Activated T-helper 2 cell treated with anti-CD3 and anti-CD28 coated beads, Interferon-gamma antibody, Interleukin-2, Interleukin-4, amounts not matched to agents 10 μg/mL and 5 μg/mL and 100 μg/mL, durations not matched to agents 14 hours and 24 hours and 36 hours (primary cell): ENCODE results near the gene ENTPD8. TPM values are rescaled to one million over a fixed set of nuclear protein-coding genes. Genes with fewer than 3 reads are reported as not detected.
"Not testable (repeated sequence)": the region's sequence is repeated elsewhere in the genome, so short reads cannot be mapped to it uniquely, and the experiment has no call there.

ENCODE experiments used
- DNase-seq: peaks from one replicate; pipeline ENCODE4 v3.0.0; 2021; ENCODE audit warnings: low spot score
- H3K27ac Mint-ChIP-seq: one replicate; pipeline ENCODE4 v1.8.0; 2021; ENCODE audit warnings: mixed read lengths
- H3K27me3 Mint-ChIP-seq: one replicate; pipeline ENCODE4 v1.8.0; 2021; ENCODE audit warnings: low read depth, mixed read lengths
- H3K36me3 Mint-ChIP-seq: one replicate; pipeline ENCODE4 v1.8.0; 2021; ENCODE audit warnings: low read depth, mixed read lengths
- H3K4me1 Mint-ChIP-seq: one replicate; pipeline ENCODE4 v1.8.0; 2021; ENCODE audit warnings: low read depth, mixed read lengths
- H3K4me3 Mint-ChIP-seq: one replicate; pipeline ENCODE4 v1.8.0; 2021; ENCODE audit warnings: low read depth, mild to moderate bottlenecking, moderate library complexity, mixed read lengths
- H3K9me3 Mint-ChIP-seq: one replicate; pipeline ENCODE4 v1.8.0; 2021; ENCODE audit warnings: mixed read lengths
- intact Hi-C: fragments of 100-400 bp; cut with micrococcal nuclease; formaldehyde crosslinking; loops from one replicate; pipeline ENCODE4 v1.15.1; 2023
- total RNA-seq: library from RNA; stranded (reverse); gene quantifications from 2 replicates; pipeline ENCODE4 v1.2.3, GENCODE V29; 2022

The ENTPD8 gene
- total RNA-seq, 1 donor from 2014 or later: not detected

- no peak overlapping the region for H3K27ac Mint-ChIP-seq
- H3K4me1 Mint-ChIP-seq: peaks cover 1% of the 10 kb centered on the region
- intact Hi-C loops: no loop called here
- no peaks in the 10 kb centered on the region for H3K27me3 Mint-ChIP-seq
- H3K9me3 Mint-ChIP-seq: no peaks in the 10 kb centered on the region
- no peaks in the 10 kb centered on the region for H3K36me3 Mint-ChIP-seq
- no peak overlapping the region for H3K4me3 Mint-ChIP-seq
- no peak for DNase-seq
Measured at GRCh38 chr9:137387891-137388560, 53.1 kb downstream of the ENTPD8 start.

GRCh38 chr9:137387114-137387890, 53.9 kb downstream of the ENTPD8 start:
- Mint-ChIP-seq H3K9me3 (no peaks in the 10 kb centered on the region), H3K4me1 (peaks cover 1% of the 10 kb centered on the region), H3K36me3 (no peaks in the 10 kb centered on the region), H3K27ac (no peak overlapping the region), H3K4me3 (no peak overlapping the region), H3K27me3 (no peaks in the 10 kb centered on the region)
- no peak for DNase-seq
- intact Hi-C loops: no loop called here

DNA sequence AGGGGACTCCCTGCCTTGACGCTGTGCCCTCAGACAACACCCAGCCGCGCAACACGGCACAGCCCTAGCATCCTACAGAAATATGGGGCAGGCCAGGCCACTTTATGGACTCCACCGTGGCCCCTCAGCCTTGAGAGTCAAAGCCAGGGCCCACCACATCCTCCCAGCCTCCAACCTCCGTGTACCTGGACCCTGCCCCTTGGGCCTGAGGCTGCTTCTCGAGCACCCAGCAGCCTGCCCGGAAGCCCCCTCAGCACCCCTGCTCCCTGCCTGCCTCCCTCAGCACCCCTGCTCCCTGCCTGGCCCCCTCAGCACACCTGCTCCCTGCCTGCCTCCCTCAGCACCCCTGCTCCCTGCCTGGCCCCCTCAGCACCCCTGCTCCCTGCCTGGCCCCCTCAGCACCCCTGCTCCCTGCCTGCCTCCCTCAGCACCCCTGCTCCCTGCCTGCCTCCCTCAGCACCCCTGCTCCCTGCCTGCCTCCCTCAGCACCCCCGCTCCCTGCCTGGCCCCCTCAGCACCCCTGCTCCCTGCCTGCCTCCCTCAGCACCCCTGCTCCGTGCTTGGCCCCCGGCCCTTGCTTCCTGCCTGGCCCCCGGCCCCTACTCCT, 54.5 kb downstream of the ENTPD8 start:
- intact Hi-C loops, H3K4me1 Mint-ChIP-seq, H3K4me3 Mint-ChIP-seq, DNase-seq, H3K9me3 Mint-ChIP-seq, H3K36me3 Mint-ChIP-seq, H3K27me3 Mint-ChIP-seq, H3K27ac Mint-ChIP-seq: not testable (repeated sequence)

DNA sequence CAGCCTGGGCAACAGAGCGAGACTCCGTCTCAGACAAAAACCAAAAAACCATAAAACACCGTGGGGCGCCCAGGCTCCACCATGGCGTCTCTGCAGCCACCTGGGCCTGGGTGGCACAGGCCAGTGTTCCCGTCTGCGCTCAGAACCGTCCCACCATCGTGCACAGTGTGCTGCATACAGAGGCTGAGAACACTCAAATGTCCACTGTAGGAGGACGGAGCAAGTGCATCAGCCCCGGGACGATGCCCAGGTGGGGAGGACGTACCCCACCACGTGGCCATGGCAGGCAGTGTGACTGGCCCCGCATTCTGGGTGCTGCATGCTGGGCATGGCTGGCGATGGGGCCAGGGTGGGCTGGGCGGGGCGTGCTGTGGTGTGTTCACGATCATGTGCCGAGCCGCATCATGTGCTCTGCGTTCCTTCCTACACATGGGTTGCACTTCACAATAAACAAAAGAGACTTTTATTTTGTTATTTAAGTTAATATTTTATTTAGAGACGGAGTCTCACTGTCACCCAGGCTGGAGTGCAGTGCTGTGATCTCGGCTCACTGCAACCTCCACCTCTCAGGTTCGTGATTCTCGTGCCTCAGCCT, 56.0 kb downstream of the ENTPD8 start:
- Mint-ChIP-seq H3K9me3 (no peaks in the 10 kb centered on the region), H3K27ac (no peak overlapping the region), H3K4me1 (peaks cover 1% of the 10 kb centered on the region), H3K36me3 (no peaks in the 10 kb centered on the region), H3K4me3 (no peak overlapping the region), H3K27me3 (no peaks in the 10 kb centered on the region)
- intact Hi-C loops: no loop called here
- DNase-seq: no peak

Other genes starting within 250 kb of the ENTPD8 start
- 16.4 and 18.2 TPM in 2 replicates for gene TPRN, start 240.6 kb downstream of the ENTPD8 start, total RNA-seq
- 34.9 and 35.0 TPM in 2 replicates for gene TMEM203, start 235.7 kb downstream of the ENTPD8 start, total RNA-seq
- 38.2 and 40.2 TPM in 2 replicates for gene NDOR1, start 235.7 kb downstream of the ENTPD8 start, total RNA-seq
- 9.5 and 10.1 TPM in 2 replicates for gene RNF208, start 219.1 kb downstream of the ENTPD8 start, total RNA-seq
- 0.41 and 0.50 TPM in 2 replicates for gene CYSRT1, start 216.2 kb downstream of the ENTPD8 start, total RNA-seq
- gene RNF224, start 213.9 kb downstream of the ENTPD8 start, total RNA-seq: not detected in 2 replicates
- gene SLC34A3, start 210.5 kb downstream of the ENTPD8 start, total RNA-seq: not detected in 2 replicates
- gene TUBB4B, start 200.1 kb downstream of the ENTPD8 start, total RNA-seq: 357 and 361 TPM in 2 replicates
- 0.48 TPM in 2 replicates for gene STPG3, start 190.1 kb downstream of the ENTPD8 start, total RNA-seq
- gene NELFB, start 186.0 kb downstream of the ENTPD8 start, total RNA-seq: 71.4 and 72.6 TPM in 2 replicates
- 17.2 and 17.5 TPM in 2 replicates for gene TOR4A, start 163.6 kb downstream of the ENTPD8 start, total RNA-seq
- 9.3 and 11.2 TPM in 2 replicates for gene NRARP, start 139.1 kb downstream of the ENTPD8 start, total RNA-seq
- 6.8 and 8.0 TPM in 2 replicates for gene EXD3, start 18.2 kb downstream of the ENTPD8 start, total RNA-seq
- 0.39 and 0.46 TPM in 2 replicates for gene NOXA1, start 18.0 kb downstream of the ENTPD8 start, total RNA-seq
- gene NSMF, start 18.0 kb upstream of the ENTPD8 start, total RNA-seq: 56.1 and 57.6 TPM in 2 replicates
- gene PNPLA7, start 109.0 kb upstream of the ENTPD8 start, total RNA-seq: 1.6 TPM in 2 replicates
- gene MRPL41, start 110.5 kb upstream of the ENTPD8 start, total RNA-seq: 43.2 and 49.4 TPM in 2 replicates
- 43.2 and 46.2 TPM in 2 replicates for gene DPH7, start 137.6 kb upstream of the ENTPD8 start, total RNA-seq
- gene ZMYND19, start 149.2 kb upstream of the ENTPD8 start, total RNA-seq: 72.4 and 74.4 TPM in 2 replicates
- 71.1 and 73.1 TPM in 2 replicates for gene ARRDC1, start 164.3 kb upstream of the ENTPD8 start, total RNA-seq
- gene EHMT1, start 177.6 kb upstream of the ENTPD8 start, total RNA-seq: 96.5 and 103 TPM in 2 replicates